Fibroblast of lung (primary cell): ENCODE measurements around the gene MAP7.
"Not testable (repeated sequence)": the region's sequence is repeated elsewhere in the genome, so short reads cannot be mapped to it uniquely, and the experiment has no call there.

ENCODE experiments used
- EZH2 ChIP-seq: IDR thresholded peaks from 2 replicates; pipeline ENCODE4 v1.5.1; 2012; ENCODE audit warnings: low read length, control low read depth, mild to moderate bottlenecking; ENCODE audit errors: missing control alignments
- TF ChIP-seq, protein P1 (sequence below), 2 donors: IDR thresholded peaks in 1 of 2; conservative IDR thresholded peaks in 1 of 2; 1 replicate in 1 of 2; 2 replicates in 1 of 2; pipeline ENCODE4 v1.5.1; 2011 to 2012; ENCODE audit warnings: low read length in 2 of 2, control low read depth in 1 of 2, inconsistent platforms in 1 of 2, low read depth in 1 of 2, mild to moderate bottlenecking in 1 of 2

DNA sequence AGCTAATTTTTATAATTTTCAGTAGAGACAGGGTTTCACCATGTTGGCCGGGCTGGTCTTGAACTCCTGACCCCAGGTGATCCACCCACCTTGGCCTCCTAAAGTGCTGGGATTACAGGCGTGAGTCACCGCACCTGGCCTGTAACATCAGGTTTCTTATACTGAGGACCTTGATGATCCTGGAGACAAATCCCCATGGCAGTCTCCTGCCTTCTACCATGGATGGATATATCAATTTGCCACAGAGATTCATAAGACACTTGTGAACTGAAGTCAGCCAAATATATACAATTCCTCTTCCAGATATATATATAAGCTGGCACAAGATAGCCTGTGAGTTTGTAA, 60.6 kb downstream of the MAP7 start:
- TF ChIP-seq, protein P1, sequence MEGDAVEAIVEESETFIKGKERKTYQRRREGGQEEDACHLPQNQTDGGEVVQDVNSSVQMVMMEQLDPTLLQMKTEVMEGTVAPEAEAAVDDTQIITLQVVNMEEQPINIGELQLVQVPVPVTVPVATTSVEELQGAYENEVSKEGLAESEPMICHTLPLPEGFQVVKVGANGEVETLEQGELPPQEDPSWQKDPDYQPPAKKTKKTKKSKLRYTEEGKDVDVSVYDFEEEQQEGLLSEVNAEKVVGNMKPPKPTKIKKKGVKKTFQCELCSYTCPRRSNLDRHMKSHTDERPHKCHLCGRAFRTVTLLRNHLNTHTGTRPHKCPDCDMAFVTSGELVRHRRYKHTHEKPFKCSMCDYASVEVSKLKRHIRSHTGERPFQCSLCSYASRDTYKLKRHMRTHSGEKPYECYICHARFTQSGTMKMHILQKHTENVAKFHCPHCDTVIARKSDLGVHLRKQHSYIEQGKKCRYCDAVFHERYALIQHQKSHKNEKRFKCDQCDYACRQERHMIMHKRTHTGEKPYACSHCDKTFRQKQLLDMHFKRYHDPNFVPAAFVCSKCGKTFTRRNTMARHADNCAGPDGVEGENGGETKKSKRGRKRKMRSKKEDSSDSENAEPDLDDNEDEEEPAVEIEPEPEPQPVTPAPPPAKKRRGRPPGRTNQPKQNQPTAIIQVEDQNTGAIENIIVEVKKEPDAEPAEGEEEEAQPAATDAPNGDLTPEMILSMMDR (conservative IDR thresholded peaks at IDR 0.05 in 1 of 2, IDR thresholded peaks at IDR 0.05 in 1 of 2; ENCODE audit: low read depth in 1 of 2, low read length in 2 of 2), result not testable (repeated sequence)
- not testable (repeated sequence) for TF ChIP-seq EZH2
